ENCODE data around the gene INSIG2. TPM values are rescaled to one million over a fixed set of nuclear protein-coding genes. Genes with fewer than 3 reads are reported as not detected.

The INSIG2 gene
- polyA plus RNA-seq, 1 donor (not counting 4 experiments of a cell fraction or from before 2014, with no cell fraction given): 28.6 TPM

DNA sequence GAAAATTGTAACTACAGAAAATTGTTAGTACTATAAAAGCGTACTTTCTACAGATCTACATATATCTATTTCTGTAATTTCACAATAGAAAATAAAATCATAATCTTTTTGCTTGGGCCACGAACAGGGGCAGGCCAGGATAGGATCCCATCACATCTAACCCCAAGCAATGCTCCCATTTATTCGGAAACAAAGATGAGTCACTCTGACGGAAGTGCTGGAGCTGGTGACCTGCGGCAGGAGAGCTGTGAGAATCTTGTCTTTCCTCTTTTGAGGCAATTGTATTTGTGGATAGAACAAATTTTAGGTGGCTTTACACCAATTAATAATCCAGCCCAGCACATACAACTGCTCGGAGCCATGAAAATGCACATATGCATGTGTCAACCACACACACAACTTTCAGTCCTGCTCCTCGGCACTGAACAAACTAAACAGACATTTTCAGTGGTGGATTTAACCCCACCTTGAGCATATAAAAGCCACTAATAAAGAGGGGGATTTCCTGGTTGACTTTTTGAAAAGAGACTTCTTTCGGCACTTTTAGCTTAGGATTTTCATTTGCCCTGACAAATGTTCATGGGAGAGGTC is 22.3 kb upstream of the INSIG2 start:
- dilution Hi-C loops (cut with MboI; ENCODE audit: extremely low pct_ligation_motif_present, low sequenced_read_pairs): no loop called here
- TF ChIP-seq, protein P1, sequence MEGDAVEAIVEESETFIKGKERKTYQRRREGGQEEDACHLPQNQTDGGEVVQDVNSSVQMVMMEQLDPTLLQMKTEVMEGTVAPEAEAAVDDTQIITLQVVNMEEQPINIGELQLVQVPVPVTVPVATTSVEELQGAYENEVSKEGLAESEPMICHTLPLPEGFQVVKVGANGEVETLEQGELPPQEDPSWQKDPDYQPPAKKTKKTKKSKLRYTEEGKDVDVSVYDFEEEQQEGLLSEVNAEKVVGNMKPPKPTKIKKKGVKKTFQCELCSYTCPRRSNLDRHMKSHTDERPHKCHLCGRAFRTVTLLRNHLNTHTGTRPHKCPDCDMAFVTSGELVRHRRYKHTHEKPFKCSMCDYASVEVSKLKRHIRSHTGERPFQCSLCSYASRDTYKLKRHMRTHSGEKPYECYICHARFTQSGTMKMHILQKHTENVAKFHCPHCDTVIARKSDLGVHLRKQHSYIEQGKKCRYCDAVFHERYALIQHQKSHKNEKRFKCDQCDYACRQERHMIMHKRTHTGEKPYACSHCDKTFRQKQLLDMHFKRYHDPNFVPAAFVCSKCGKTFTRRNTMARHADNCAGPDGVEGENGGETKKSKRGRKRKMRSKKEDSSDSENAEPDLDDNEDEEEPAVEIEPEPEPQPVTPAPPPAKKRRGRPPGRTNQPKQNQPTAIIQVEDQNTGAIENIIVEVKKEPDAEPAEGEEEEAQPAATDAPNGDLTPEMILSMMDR (optimal IDR thresholded peaks at IDR 0.05 in 1 of 3, IDR thresholded peaks at IDR 0.05 in 1 of 3, conservative IDR thresholded peaks at IDR 0.05 in 1 of 3; ENCODE audit: extremely low read depth in 1 of 3, insufficient read depth in 2 of 3, low read length in 3 of 3): no peak
- TF ChIP-seq EZH2 (IDR thresholded peaks at IDR 0.05; ENCODE audit: low read length): no peak
- no peaks in the 10 kb centered on the region for H4K20me1 ChIP-seq (ENCODE audit: control insufficient read depth, extremely low read depth, insufficient read depth, low read length)
- H3K9me1 ChIP-seq (ENCODE audit: control insufficient read depth, extremely low read depth, insufficient read depth, low read length): no peaks in the 10 kb centered on the region
- no peak overlapping the region for H3K4me3 ChIP-seq (ENCODE audit: control insufficient read depth in 2 of 3, extremely low read depth in 1 of 3, insufficient read depth in 2 of 3, low read depth in 1 of 3, low read length in 3 of 3)
- no peak overlapping the region for H3K9ac ChIP-seq (ENCODE audit: control insufficient read depth, extremely low read depth, insufficient read depth, low read length)
- H3K27ac ChIP-seq (ENCODE audit: control insufficient read depth, insufficient read depth, low read length): no peak overlapping the region
- H3K27me3 ChIP-seq (ENCODE audit: control insufficient read depth, extremely low read depth, insufficient read depth, low read length): no peaks in the 10 kb centered on the region
- no peaks in the 10 kb centered on the region for H3K9me3 ChIP-seq (ENCODE audit: control insufficient read depth, low read depth, low read length)
- H3K4me2 ChIP-seq (ENCODE audit: control insufficient read depth, extremely low read depth, insufficient read depth, low read depth, low read length): no peak overlapping the region
- no peak for DNase-seq (ENCODE audit: low read depth, low spot score)
- no peak overlapping the region for H2AFZ ChIP-seq (ENCODE audit: control insufficient read depth, low read length)
- no peaks in the 10 kb centered on the region for H3K36me3 ChIP-seq (ENCODE audit: control insufficient read depth in 2 of 2, extremely low read depth in 1 of 2, insufficient read depth in 2 of 2, low read length in 2 of 2)
- no peaks in the 10 kb centered on the region for H3K4me1 ChIP-seq (ENCODE audit: control insufficient read depth, extremely low read depth, insufficient read depth, low read length)
- no peak for FAIRE-seq
- no peaks in the 10 kb centered on the region for H3K79me2 ChIP-seq (ENCODE audit: control insufficient read depth, insufficient read depth, low read length)

DNA sequence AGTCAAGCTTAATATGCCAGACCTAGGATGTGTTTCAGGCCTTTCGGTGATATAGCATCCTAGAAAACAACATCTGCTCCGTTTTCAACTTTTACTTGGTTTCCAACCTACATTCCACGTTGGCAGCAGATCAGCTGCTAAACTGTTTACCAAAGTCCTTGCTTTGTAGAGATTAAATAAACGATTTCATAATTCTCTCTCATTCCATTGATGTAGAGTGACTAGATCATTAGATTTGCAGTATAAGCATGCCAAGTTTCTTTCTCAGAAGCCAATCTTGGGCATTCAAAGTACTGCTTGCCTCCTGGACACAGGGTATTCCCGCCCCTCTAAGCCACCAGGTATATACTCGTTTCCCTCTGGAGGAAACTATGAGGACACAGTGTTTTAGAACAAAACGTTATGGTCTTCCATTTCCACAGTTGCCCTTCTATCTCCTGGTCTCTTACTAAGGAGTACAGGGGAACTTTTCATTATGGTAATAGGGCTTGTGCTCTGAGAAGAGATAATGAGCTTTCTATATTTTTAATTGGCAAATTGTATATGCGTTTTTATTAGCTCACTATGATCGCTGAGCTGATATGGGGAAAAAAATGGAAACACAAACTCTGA is 10.5 kb upstream of the INSIG2 start:
- Histone ChIP-seq H2AFZ (ENCODE audit: control insufficient read depth, low read length) (no peak overlapping the region), H4K20me1 (ENCODE audit: control insufficient read depth, extremely low read depth, insufficient read depth, low read length) (no peaks in the 10 kb centered on the region), H3K9ac (ENCODE audit: control insufficient read depth, extremely low read depth, insufficient read depth, low read length) (no peak overlapping the region), H3K9me1 (ENCODE audit: control insufficient read depth, extremely low read depth, insufficient read depth, low read length) (no peaks in the 10 kb centered on the region), H3K36me3 (ENCODE audit: control insufficient read depth in 2 of 2, extremely low read depth in 1 of 2, insufficient read depth in 2 of 2, low read length in 2 of 2) (no peaks in the 10 kb centered on the region), H3K4me1 (ENCODE audit: control insufficient read depth, extremely low read depth, insufficient read depth, low read length) (no peaks in the 10 kb centered on the region), H3K27me3 (ENCODE audit: control insufficient read depth, extremely low read depth, insufficient read depth, low read length) (peaks cover 3% of the 10 kb centered on the region), H3K4me3 (ENCODE audit: control insufficient read depth in 2 of 3, extremely low read depth in 1 of 3, insufficient read depth in 2 of 3, low read depth in 1 of 3, low read length in 3 of 3) (no peak overlapping the region), H3K4me2 (ENCODE audit: control insufficient read depth, extremely low read depth, insufficient read depth, low read depth, low read length) (no peak overlapping the region), H3K27ac (ENCODE audit: control insufficient read depth, insufficient read depth, low read length) (no peak overlapping the region), H3K9me3 (ENCODE audit: control insufficient read depth, low read depth, low read length) (no peaks in the 10 kb centered on the region), H3K79me2 (ENCODE audit: control insufficient read depth, insufficient read depth, low read length) (no peaks in the 10 kb centered on the region)
- no peak for DNase-seq (ENCODE audit: low read depth, low spot score)
- dilution Hi-C loops (cut with MboI; ENCODE audit: extremely low pct_ligation_motif_present, low sequenced_read_pairs): no loop called here
- FAIRE-seq: no peak
- TF ChIP-seq, protein P1 (optimal IDR thresholded peaks at IDR 0.05 in 1 of 3, IDR thresholded peaks at IDR 0.05 in 1 of 3, conservative IDR thresholded peaks at IDR 0.05 in 1 of 3; ENCODE audit: extremely low read depth in 1 of 3, insufficient read depth in 2 of 3, low read length in 3 of 3): no peak
- TF ChIP-seq EZH2 (IDR thresholded peaks at IDR 0.05; ENCODE audit: low read length): no peak
